CD4-positive, alpha-beta T cell treated with Interferon alpha-2 for 1 hour (primary cell): ENCODE results near the gene METTL27.
"Not testable (repeated sequence)": the region's sequence is repeated elsewhere in the genome, so short reads cannot be mapped to it uniquely, and the experiment has no call there.

Experiments
- DNase-seq, 2 donors: peaks; one replicate each; pipeline ENCODE4 v3.0.0-alpha.2; 2020 to 2022

The METTL27 gene

GRCh38 chr7:73838642-73839041 is 3.7 kb downstream of the METTL27 start:
- DNase-seq, result no peak

GRCh38 chr7:73837167-73837566 is 5.1 kb downstream of the METTL27 start:
- DNase-seq, result not testable (repeated sequence)

- DNase-seq, result no peak
These were observed 7.6 kb downstream of the METTL27 start for GRCh38 chr7:73834626-73835191.

DNA sequence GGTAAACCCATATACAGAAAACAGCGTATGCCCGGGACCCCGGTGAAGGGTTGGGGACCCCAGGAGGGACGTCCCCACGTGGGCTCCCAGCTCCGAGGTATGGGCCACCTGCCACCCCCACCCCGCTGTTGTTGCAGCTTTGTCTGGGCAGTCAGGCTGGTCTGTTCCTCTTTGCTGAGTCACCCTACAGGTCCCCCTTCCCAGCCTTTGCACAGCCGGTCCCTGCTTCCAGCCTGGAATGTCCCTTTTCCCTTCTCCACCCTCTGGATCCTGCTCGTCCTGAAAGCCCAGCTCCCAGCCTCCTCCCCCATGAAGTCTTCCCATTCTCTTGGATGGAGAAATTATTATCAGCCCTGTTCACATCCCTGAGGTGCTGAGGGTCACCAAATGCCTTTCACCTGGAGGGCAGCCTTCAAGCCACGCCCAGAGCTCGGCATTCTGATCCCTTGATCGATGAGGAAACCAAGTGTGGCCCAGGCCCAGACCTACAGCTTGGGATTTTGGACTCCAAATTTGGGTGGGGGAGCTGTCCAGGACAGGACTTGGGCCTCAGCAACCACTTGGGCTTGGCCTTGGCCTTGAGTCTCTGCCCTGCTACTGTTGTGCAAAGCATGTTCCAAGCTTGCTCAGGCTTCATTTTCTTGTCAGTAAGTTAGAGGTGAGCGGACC is 8.9 kb downstream of the METTL27 start:
- DNase-seq, result no peak

- DNase-seq, result no peak
These were observed 9.5 kb downstream of the METTL27 start for GRCh38 chr7:73832806-73833205.

GRCh38 chr7:73831834-73832651 is 10.3 kb downstream of the METTL27 start:
- DNase-seq, result no peak

DNA sequence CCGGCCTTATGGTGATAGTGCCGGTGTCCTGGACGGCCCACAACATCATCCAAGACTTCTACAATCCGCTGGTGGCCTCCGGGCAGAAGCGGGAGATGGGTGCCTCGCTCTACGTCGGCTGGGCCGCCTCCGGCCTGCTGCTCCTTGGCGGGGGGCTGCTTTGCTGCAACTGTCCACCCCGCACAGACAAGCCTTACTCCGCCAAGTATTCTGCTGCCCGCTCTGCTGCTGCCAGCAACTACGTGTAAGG is 10.8 kb downstream of the METTL27 start:
- DNase-seq, result no peak

GRCh38 chr7:73830681-73831583 is 11.4 kb downstream of the METTL27 start, which contains the start of gene CLDN4:
Gene CLDN4 (plus strand): TSS chr7:73830996. CDS start chr7:73831202, 206 bp downstream.
- DNase-seq, result no peak

DNA sequence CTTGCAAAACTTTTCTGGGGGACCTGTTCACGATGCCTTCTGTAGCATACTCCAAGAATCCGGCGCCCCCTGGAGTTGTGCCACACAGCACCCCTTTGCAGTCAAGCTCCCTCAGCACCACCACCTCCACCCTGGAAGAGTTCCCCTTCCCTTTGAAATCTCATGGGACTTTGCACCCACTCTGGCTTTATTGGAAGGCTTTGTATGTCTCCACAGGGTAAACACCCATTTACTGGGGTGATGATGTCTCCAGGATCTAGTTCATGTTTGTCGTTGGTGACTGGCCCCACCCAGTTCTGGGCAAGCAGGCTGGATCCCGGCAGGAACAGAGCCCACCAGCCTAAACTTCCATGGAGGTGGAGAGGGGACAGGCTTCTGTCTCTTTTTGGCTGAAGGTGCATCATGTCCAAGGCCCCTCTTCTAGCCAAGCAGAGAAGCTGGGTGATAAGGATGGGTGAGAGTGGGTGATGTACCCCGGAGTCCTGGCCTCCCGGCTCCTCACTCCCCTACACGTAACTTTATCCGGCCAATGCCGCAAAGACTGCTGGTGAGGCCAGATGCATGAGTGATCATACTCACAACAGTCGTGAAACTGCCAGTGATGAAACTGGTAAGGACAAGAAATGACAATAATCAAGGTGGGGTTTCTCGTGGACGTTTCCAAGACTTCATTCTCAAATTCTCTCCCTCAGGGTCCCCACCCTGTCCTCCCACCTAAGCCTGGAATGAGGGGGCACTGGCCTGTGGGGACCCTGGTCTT is 12.2 kb downstream of the METTL27 start:
- no peak for DNase-seq

GRCh38 chr7:73829505-73829904 is 12.8 kb downstream of the METTL27 start:
- DNase-seq, result no peak

DNA sequence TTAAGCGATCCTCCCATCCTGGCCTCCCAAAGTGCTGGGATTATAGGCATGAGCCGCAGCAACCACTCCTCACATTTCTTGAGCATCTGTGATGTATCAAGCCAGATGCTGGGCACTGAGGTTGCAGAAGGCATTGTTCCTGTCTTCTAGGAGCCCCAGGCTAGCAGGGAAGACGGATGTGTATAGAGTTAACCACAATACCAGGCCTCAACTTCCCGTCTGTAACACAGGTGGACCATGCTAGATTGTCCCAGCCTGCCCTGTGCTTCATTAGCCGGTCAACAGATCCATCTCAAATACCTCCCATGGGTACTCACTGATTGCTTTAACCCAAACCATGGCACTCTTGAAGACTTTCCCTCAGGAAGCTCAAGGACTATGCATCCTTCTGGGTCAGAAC is 13.3 kb downstream of the METTL27 start:
- no peak for DNase-seq

- DNase-seq, result peak; percentile 29 to 34
These were observed 14.1 kb downstream of the METTL27 start for GRCh38 chr7:73828107-73828803.

- DNase-seq, result peak in 1 of 2 donors; percentile 10
These were observed 14.7 kb downstream of the METTL27 start for GRCh38 chr7:73827567-73828106.

- no peak for DNase-seq
These were observed 17.3 kb downstream of the METTL27 start for GRCh38 chr7:73824986-73825385.

DNA sequence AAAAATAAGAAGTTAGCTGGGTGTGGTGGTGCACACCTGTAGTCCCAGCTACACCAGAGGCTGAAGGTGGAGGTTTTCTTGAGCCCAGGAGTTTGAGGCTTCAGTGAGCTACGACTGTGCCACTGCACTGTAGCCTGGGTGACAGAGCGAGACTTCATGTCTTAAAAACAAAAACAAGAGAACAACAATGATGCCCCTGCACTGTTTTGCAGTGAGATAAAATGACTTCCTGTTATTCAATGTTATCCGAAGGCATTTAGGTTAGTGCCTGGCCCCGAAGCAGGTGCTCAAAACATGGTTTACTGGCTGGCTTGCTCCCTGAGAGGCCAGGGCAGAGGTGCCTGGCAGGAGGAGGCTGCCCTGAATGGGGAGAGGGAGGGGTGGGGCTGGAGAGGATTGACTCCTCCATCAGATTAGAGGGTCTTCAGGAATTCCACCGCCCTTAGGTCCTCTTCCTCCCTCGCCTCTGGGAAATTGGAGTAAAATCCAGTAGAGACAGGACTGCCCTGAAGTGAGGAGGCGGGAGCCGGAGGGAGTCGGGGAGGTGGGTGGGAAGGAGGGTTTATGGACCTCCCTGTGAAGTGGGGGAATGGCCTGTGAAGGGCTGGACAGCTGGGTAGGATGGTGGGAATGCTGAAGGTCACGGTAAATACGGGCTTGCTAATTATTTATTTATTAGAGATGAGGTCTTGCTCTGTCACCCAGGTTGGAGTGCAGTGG is 18.3 kb downstream of the METTL27 start:
- no peak for DNase-seq

DNA sequence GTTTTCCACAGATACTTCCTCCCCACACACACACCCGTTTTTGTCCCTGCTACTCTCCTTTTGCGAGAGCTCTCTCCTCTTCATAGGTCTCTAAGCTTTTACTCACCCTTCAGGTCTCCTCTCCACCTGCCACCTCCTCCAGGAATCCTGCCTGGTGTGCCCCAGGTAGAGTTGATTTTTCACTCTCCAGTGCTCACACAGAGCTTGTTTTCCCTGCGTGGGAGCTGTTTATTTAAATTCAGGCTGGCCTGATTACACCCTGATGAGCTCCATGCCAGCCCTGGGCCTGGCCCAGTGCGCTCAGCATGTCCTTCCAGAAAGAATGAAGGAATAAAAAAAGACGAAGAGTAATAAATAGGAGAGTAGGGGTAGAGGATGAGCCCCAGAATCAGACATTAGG is 19.1 kb downstream of the METTL27 start:
- DNase-seq, result no peak

GRCh38 chr7:73822319-73823173 is 19.8 kb downstream of the METTL27 start:
- no peak for DNase-seq

DNA sequence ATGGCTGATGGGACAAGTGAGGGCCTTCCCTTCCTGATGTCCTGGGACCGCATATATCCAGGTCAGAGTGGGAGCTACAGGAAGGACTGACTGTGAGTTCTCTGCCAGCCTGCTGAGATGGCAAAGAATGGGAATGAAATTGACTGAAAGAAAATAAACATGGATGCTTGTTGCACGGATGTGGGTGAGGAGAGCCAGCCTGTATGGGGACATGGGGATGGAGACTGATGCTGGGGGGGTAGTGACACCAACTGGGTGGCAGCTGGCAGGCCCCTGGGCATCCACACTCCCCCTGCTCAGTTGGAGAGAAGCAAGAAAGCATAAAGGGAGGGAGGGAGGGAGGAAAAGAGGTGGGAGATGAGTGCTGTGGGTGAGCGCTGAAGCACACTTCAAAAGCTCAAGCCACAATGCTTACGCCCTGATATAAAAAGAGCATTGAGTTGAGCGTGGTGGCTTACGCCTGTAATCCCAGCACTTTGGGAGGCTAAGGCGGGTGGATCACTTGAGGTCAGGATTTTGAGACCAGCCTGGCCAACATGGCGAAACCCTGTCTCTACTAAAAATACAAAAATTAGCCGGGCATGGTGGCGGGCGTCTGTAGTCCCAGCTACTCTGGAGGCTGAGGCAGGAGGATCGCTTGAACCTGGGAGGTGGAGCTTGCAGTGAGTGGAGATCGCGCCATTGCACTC is 20.6 kb downstream of the METTL27 start:
- not testable (repeated sequence) for DNase-seq

GRCh38 chr7:73820013-73820412 is 22.3 kb downstream of the METTL27 start:
- no peak for DNase-seq
